ENCODE data around the gene GJB2.

The GJB2 gene

GRCh38 chr13:20142023-20142926, 50.5 kb downstream of the GJB2 start:
- DNase-seq (ENCODE audit: low read depth in 2 of 2, low spot score in 1 of 2): no peak

GRCh38 chr13:20141238-20142022, 51.3 kb downstream of the GJB2 start:
- no peak for DNase-seq (ENCODE audit: low read depth in 2 of 2, low spot score in 1 of 2)

GRCh38 chr13:20140487-20140886, 52.3 kb downstream of the GJB2 start:
- DNase-seq (ENCODE audit: low read depth in 2 of 2, low spot score in 1 of 2): no peak

- no peak for DNase-seq (ENCODE audit: low read depth in 2 of 2, low spot score in 1 of 2)
Observed at GRCh38 chr13:20137875-20138274, 54.9 kb downstream of the GJB2 start.
